Esophagus squamous epithelium (tissue), 4 donors: ENCODE results near the gene TUBB6.

ENCODE experiments used
- POLR2A ChIP-seq, 4 donors: fragments of 450-650 bp; IDR thresholded peaks; one replicate each; pipeline ENCODE4 v1.6.1; 2017; ENCODE audit warnings: antibody characterized with exemption in 4 of 4, mild to moderate bottlenecking in 4 of 4, moderate library complexity in 3 of 4
- TF ChIP-seq, protein P1 (sequence below), 6 experiments: fragments of 450-650 bp in 4 of 6; fragments of 200-600 bp in 2 of 6; sonication (generic) in 2 of 6; IDR thresholded peaks; one replicate each; pipeline ENCODE4 v1.5.1; 2016 to 2019; ENCODE audit warnings: antibody characterized with exemption in 6 of 6, mild to moderate bottlenecking in 4 of 6, moderate library complexity in 4 of 6

DNA sequence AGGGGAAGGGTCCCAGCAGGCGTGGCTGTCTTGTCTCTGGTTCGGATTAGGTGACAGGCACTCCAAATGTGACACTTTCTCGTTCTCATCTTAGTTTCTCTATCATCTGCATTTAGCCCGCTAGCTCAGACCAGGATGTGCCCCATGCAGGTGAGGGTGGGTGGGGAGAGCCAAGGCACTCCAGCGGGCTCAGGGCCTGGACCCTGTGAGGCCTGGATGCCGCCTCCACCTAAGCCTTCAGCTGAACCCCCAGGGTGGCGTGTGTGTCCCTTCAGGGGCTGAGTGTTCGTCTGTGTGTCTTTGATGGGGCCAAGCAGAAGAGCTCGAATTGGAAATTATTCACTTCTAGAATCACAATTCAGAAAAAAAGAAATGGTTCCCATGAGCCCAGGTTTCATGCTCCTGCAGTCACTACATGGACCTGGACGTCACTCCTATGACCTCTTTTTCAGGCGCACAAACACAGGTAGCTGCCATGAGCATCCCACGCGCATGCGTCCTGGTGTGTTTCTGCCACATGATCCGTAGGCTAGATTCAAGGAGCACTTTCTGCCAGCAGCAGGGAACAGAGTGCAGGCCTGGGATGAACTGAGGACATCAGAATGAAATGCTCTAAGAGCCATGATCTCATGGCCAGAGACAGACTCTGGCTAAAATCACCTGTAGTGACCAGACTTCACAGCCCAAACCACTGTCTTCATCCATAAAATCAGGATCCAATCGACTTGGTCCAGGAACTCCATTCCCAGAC is 28.1 kb upstream of the TUBB6 start:
- TF ChIP-seq, protein P1, sequence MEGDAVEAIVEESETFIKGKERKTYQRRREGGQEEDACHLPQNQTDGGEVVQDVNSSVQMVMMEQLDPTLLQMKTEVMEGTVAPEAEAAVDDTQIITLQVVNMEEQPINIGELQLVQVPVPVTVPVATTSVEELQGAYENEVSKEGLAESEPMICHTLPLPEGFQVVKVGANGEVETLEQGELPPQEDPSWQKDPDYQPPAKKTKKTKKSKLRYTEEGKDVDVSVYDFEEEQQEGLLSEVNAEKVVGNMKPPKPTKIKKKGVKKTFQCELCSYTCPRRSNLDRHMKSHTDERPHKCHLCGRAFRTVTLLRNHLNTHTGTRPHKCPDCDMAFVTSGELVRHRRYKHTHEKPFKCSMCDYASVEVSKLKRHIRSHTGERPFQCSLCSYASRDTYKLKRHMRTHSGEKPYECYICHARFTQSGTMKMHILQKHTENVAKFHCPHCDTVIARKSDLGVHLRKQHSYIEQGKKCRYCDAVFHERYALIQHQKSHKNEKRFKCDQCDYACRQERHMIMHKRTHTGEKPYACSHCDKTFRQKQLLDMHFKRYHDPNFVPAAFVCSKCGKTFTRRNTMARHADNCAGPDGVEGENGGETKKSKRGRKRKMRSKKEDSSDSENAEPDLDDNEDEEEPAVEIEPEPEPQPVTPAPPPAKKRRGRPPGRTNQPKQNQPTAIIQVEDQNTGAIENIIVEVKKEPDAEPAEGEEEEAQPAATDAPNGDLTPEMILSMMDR (IDR thresholded peaks at IDR 0.05): no peak
- TF ChIP-seq POLR2A (IDR thresholded peaks at IDR 0.05): no peak
